ENCODE data around the gene DSG3.

The DSG3 gene

DNA sequence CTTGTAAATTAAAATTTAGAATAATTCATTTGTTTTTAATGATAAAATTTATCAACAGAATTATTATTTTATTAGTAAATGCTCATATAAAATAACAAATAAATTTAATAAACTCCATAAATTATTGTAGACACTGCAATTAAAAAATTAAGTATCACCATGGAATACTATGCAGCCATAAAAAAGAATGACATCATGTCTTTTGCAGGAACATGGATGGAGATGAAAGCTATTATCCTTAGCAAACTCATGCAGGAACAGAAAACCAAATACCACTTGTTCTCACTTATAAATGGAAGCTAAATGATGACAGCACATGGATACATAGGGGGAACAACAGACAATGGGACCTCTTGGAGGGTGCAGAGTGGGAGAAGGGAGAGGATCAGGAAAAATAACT is 29.7 kb upstream of the DSG3 start:
- no peak overlapping the region for H3K4me3 ChIP-seq (ENCODE audit: low read length)
- no peaks in the 10 kb centered on the region for H3K27me3 ChIP-seq (ENCODE audit: insufficient read depth, low read length)

DNA sequence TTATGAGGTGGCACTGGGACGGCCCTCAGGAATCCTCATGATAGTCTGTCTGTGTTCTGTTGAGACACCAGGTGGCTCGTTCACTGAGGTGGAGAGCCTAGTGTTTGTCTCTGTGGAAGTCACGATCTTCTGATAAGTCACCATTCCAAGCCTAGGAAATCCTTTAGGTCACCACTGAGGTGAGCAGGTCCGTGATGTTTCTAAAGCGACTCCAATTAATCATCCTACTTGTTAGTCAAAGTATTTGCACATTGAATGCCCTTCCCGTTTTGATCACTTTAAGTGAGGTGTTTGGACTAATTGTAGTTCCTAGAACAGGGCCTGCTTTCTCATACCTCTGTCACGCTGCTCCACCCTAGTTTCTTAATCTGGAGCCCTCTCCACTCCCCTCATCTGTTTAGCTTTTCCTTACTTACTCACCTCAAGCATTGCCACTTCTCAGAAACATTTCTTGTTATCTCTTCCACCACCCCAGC is 28.0 kb upstream of the DSG3 start:
- no peaks in the 10 kb centered on the region for H3K36me3 ChIP-seq (ENCODE audit: insufficient read depth, low read length)
- no peak overlapping the region for H3K4me3 ChIP-seq (ENCODE audit: low read length)
- 0 out of 2 replicates have a peak, but pooled peaks cover under 1% of the 10 kb centered on the region for H3K4me1 ChIP-seq (ENCODE audit: insufficient read depth, low read length)
- H3K27ac ChIP-seq (ENCODE audit: low read depth, low read length): no peak overlapping the region
- H3K27me3 ChIP-seq (ENCODE audit: insufficient read depth, low read length): no peaks in the 10 kb centered on the region
- WGBS: 94% methylated on average over 7 of the region's 7 CpGs
- H3K9me3 ChIP-seq (ENCODE audit: insufficient read depth, low read depth, low read length): no peaks in the 10 kb centered on the region
- no peak overlapping the region for H3K9ac ChIP-seq (ENCODE audit: low read depth, low read length)

More for the DNA sequence above, 29.7 kb upstream of the DSG3 start:
- Histone ChIP-seq H3K4me1 (ENCODE audit: insufficient read depth, low read length) (no peaks in the 10 kb centered on the region), H3K9me3 (ENCODE audit: insufficient read depth, low read depth, low read length) (no peaks in the 10 kb centered on the region), H3K27ac (ENCODE audit: low read depth, low read length) (no peak overlapping the region), H3K36me3 (ENCODE audit: insufficient read depth, low read length) (no peaks in the 10 kb centered on the region), H3K9ac (ENCODE audit: low read depth, low read length) (no peak overlapping the region)

DNA sequence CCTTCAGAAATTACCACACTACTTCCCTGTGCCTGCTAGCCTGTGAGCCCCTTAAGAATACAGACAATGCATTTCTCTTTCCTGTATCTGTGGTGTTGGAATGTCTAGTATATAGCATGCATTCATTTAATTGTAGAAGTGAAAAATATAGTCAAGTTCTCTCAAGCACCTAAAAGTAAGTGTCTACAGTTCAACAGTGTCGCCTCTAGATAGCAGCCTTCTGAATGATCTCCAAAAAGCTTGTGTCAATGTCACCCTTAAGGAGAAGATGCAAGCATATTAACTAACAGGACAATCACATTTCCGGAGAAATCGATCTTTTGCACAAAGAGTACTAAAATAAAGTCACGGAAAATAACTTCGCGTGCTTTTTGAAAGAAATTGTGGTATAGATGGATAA is 27.5 kb upstream of the DSG3 start:
- WGBS: 95% methylated on average over 6 of the region's 6 CpGs
- Histone ChIP-seq H3K27me3 (ENCODE audit: insufficient read depth, low read length) (no peaks in the 10 kb centered on the region), H3K27ac (ENCODE audit: low read depth, low read length) (no peak overlapping the region), H3K9ac (ENCODE audit: low read depth, low read length) (no peak overlapping the region), H3K4me1 (ENCODE audit: insufficient read depth, low read length) (0 out of 2 replicates have a peak, but pooled peaks cover 3% of the 10 kb centered on the region), H3K4me3 (ENCODE audit: low read length) (no peak overlapping the region), H3K36me3 (ENCODE audit: insufficient read depth, low read length) (no peaks in the 10 kb centered on the region), H3K9me3 (ENCODE audit: insufficient read depth, low read depth, low read length) (no peaks in the 10 kb centered on the region)

DNA sequence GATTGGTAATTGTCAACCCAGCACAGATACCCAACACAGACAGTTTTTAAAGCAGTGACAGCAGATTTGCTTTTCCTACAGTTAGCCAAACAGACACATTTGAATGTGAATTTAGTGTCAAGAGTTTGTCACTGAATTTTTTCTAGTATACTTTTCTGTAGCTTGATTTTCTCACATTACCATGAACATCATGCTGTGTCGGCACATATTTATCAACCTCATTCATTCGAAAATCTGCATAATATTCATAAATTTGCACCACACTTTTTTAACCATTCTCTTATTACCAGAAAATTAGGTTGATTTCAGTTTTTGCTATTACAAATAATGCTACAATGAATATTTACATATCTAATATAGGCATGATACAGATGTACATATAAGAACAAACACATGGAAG is 27.0 kb upstream of the DSG3 start:
- H3K4me3 ChIP-seq (ENCODE audit: low read length): no peak overlapping the region
- 0 out of 2 replicates have a peak, but pooled peaks cover 3% of the 10 kb centered on the region for H3K4me1 ChIP-seq (ENCODE audit: insufficient read depth, low read length)
- no peak overlapping the region for H3K9ac ChIP-seq (ENCODE audit: low read depth, low read length)
- WGBS: 86% methylated on average over 2 of the region's 2 CpGs
- no peaks in the 10 kb centered on the region for H3K9me3 ChIP-seq (ENCODE audit: insufficient read depth, low read depth, low read length)
- H3K27ac ChIP-seq (ENCODE audit: low read depth, low read length): no peak overlapping the region
- H3K27me3 ChIP-seq (ENCODE audit: insufficient read depth, low read length): no peaks in the 10 kb centered on the region
- no peaks in the 10 kb centered on the region for H3K36me3 ChIP-seq (ENCODE audit: insufficient read depth, low read length)

DNA sequence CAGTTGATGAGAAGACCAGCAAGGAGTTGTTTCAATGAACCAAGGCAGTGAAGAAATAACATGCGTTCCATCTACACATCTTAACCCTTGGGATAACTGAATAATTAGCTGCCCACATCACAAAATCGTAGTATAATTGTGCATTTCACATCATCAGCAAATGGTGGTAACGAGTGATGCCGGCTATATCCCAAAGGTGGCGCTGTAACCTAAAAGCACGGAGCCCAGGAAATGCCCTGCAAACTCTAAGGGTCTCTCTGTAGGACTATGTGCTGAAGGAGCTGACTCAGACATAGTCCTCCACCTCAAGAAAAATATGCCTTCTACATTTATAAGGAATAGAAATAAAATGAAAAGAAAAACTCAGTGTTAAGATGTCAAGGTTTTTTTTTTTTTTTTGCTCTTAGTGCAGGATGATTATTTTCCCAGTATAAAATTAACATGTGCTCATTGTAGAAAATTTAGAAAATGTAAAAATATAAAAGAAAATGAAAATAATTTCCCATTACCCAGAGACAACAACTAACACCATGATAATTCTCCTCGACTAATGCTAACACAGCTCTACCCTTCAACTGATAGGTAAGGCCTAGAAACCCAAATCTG is 23.1 kb upstream of the DSG3 start:
- Histone ChIP-seq H3K36me3 (ENCODE audit: insufficient read depth, low read length) (no peaks in the 10 kb centered on the region), H3K27ac (ENCODE audit: low read depth, low read length) (no peak overlapping the region), H3K9ac (ENCODE audit: low read depth, low read length) (no peak overlapping the region), H3K4me3 (ENCODE audit: low read length) (no peak overlapping the region), H3K9me3 (ENCODE audit: insufficient read depth, low read depth, low read length) (no peaks in the 10 kb centered on the region), H3K27me3 (ENCODE audit: insufficient read depth, low read length) (no peaks in the 10 kb centered on the region), H3K4me1 (ENCODE audit: insufficient read depth, low read length) (0 out of 2 replicates have a peak, but pooled peaks cover 3% of the 10 kb centered on the region)
- 22% methylated on average over 7 of the region's 7 CpGs for WGBS

DNA sequence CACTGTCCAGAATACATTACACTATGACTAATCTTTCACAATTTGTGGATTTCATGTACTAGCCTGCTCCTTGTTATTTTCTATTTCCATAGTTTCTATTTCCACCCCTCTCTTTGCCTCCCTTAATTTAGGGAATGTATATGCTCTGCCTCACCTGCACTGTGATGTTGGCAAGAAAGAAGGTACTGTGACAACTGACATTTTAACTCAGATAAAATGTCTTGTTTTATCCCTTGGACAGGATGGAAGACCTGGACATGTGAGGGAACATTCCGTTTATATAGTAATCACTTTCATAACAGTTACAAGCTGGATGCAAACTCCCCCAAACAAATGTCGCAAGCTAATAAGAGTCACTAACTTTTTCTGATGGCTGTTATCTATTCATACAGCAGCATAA is 21.5 kb upstream of the DSG3 start:
- Histone ChIP-seq H3K36me3 (ENCODE audit: insufficient read depth, low read length) (no peaks in the 10 kb centered on the region), H3K27me3 (ENCODE audit: insufficient read depth, low read length) (no peaks in the 10 kb centered on the region), H3K4me3 (ENCODE audit: low read length) (no peak overlapping the region), H3K27ac (ENCODE audit: low read depth, low read length) (no peak overlapping the region), H3K9ac (ENCODE audit: low read depth, low read length) (no peak overlapping the region), H3K9me3 (ENCODE audit: insufficient read depth, low read depth, low read length) (no peaks in the 10 kb centered on the region), H3K4me1 (ENCODE audit: insufficient read depth, low read length) (0 out of 2 replicates have a peak, but pooled peaks cover 3% of the 10 kb centered on the region)
- 95% methylated on average over 2 of the region's 2 CpGs for WGBS

DNA sequence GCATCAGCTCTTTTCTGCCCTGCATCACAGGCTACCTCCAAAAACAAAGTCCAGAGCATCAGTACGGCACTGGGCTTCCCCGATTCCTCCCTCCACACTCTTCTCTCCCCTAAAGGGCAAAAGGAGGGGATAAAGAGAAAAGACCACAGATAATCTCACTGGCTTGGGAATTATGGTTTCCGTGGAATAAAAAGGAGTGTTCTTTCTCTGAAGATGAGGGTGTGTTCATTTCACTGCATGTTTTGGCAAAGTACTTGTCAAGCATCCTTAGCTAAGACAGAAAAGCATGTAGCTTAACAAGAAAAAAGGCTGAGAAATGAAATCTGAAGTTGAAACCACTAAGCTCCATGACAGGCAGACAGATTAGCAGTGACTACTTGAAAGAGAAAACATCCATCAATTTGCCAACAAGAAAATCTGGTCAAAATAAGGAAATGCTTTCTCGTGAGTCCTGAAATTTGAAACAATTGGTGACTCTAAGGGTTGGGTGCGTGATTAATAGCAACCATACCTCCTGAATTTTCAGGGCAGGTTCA is 20.6 kb upstream of the DSG3 start:
- Histone ChIP-seq H3K4me1 (ENCODE audit: insufficient read depth, low read length) (0 out of 2 replicates have a peak, but pooled peaks cover 3% of the 10 kb centered on the region), H3K27me3 (ENCODE audit: insufficient read depth, low read length) (no peaks in the 10 kb centered on the region), H3K27ac (ENCODE audit: low read depth, low read length) (no peak overlapping the region), H3K9me3 (ENCODE audit: insufficient read depth, low read depth, low read length) (no peaks in the 10 kb centered on the region), H3K4me3 (ENCODE audit: low read length) (no peak overlapping the region), H3K36me3 (ENCODE audit: insufficient read depth, low read length) (no peaks in the 10 kb centered on the region), H3K9ac (ENCODE audit: low read depth, low read length) (no peak overlapping the region)
- 88% methylated on average over 5 of the region's 5 CpGs for WGBS

DNA sequence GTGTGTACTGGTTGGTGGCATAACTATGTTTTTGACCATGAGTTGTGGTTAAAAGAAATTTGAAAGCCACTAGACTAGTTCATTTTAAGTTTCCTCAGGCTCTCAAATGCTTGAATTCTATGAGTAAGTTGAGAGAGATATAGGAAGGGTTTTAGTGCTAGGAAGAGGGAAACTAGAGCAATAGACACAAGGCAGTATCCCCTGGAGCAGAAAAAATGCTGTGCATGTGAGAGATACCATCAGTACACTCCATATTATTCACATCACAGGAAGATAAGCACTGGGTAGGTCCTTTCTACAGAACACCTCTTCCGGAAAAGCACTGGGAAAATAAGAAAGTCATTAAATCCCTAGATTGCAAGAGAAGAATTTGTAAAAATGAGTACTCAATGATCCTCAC is 19.3 kb upstream of the DSG3 start:
- 0 out of 2 replicates have a peak, but pooled peaks cover 3% of the 10 kb centered on the region for H3K4me1 ChIP-seq (ENCODE audit: insufficient read depth, low read length)
- H3K9ac ChIP-seq (ENCODE audit: low read depth, low read length): no peak overlapping the region
- no peak overlapping the region for H3K4me3 ChIP-seq (ENCODE audit: low read length)
- peaks cover 5% of the 10 kb centered on the region; the same call in 1 of the 2 replicates for H3K9me3 ChIP-seq (ENCODE audit: insufficient read depth, low read depth, low read length)
- no peak overlapping the region for H3K27ac ChIP-seq (ENCODE audit: low read depth, low read length)
- whole genome bisulfite sequencing: 100% methylated on average over 1 of the region's 1 CpG
- no peaks in the 10 kb centered on the region for H3K27me3 ChIP-seq (ENCODE audit: insufficient read depth, low read length)
- no peaks in the 10 kb centered on the region for H3K36me3 ChIP-seq (ENCODE audit: insufficient read depth, low read length)

DNA sequence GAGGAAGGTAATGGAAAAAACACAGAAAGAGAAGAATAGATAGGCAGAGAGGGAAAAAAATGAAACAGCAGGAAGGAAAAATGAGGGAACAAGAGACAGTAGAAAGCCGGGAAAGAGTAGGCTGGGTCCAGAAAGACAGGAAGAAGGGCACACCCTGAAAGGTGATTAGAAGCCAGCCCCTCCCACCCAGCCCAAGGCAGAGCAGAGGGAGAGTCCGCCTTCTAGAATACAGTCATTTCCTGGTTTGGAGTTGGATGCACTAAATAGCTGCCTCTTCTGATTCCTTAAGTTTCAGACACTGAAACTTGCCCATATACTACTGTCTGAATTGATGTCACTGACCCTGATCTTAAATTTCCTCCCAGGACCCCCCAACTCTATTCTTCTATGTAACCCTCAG is 17.9 kb upstream of the DSG3 start:
- Histone ChIP-seq H3K27me3 (ENCODE audit: insufficient read depth, low read length) (no peaks in the 10 kb centered on the region), H3K9me3 (ENCODE audit: insufficient read depth, low read depth, low read length) (peaks cover 5% of the 10 kb centered on the region; the same call in 1 of the 2 replicates), H3K9ac (ENCODE audit: low read depth, low read length) (no peak overlapping the region), H3K4me3 (ENCODE audit: low read length) (no peak overlapping the region), H3K36me3 (ENCODE audit: insufficient read depth, low read length) (no peaks in the 10 kb centered on the region), H3K27ac (ENCODE audit: low read depth, low read length) (no peak overlapping the region), H3K4me1 (ENCODE audit: insufficient read depth, low read length) (0 out of 2 replicates have a peak, but pooled peaks cover 2% of the 10 kb centered on the region)
- WGBS: 50% methylated on average over 2 of the region's 2 CpGs

DNA sequence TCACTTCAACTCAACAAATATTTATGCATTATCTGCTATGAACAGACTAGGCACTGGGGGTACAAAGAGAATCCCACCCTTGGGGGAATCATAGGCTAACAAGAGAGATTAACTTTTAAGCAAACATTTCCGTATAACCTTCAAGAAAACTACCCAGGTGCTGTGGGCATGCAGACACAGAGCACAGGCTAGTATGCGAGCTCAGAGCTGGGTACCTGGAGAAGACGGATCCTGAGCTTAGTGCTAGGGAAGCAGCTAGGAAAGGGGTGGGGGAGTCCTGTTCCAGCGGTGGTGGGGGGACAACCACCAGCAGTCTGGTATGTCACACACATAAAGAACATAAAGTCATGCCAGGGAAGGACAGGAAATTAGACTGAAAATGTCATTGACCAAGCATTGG is 17.5 kb upstream of the DSG3 start:
- no peak overlapping the region for H3K4me3 ChIP-seq (ENCODE audit: low read length)
- H3K27ac ChIP-seq (ENCODE audit: low read depth, low read length): no peak overlapping the region
- 90% methylated on average over 4 of the region's 4 CpGs for WGBS
- no peaks in the 10 kb centered on the region for H3K4me1 ChIP-seq (ENCODE audit: insufficient read depth, low read length)
- H3K36me3 ChIP-seq (ENCODE audit: insufficient read depth, low read length): no peaks in the 10 kb centered on the region
- H3K27me3 ChIP-seq (ENCODE audit: insufficient read depth, low read length): no peaks in the 10 kb centered on the region
- H3K9ac ChIP-seq (ENCODE audit: low read depth, low read length): no peak overlapping the region
- peaks cover 5% of the 10 kb centered on the region; the same call in 1 of the 2 replicates for H3K9me3 ChIP-seq (ENCODE audit: insufficient read depth, low read depth, low read length)

DNA sequence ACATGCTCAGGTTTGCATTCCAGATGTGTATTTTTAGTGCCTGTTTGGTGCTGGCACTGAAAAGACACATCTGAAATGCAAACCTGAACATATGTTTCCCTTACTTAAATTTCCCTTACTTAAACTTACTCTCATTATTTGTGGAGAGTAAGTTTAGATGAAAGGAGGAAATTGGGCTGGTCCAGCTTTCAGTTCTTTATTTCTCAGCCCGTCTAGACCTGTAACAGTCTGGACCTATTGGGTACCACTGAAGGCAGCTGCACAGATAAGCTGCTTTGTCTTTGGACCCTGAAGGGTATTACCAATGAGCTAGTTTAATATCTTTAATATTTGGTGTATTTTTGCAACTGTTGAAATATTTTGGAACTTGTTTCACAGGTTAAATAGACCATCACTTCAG is 17.0 kb upstream of the DSG3 start:
- Histone ChIP-seq H3K4me3 (ENCODE audit: low read length) (no peak overlapping the region), H3K9me3 (ENCODE audit: insufficient read depth, low read depth, low read length) (peaks cover 5% of the 10 kb centered on the region; the same call in 1 of the 2 replicates), H3K4me1 (ENCODE audit: insufficient read depth, low read length) (no peaks in the 10 kb centered on the region), H3K27me3 (ENCODE audit: insufficient read depth, low read length) (no peaks in the 10 kb centered on the region), H3K36me3 (ENCODE audit: insufficient read depth, low read length) (no peaks in the 10 kb centered on the region), H3K27ac (ENCODE audit: low read depth, low read length) (no peak overlapping the region), H3K9ac (ENCODE audit: low read depth, low read length) (no peak overlapping the region)
- WGBS: 92% methylated on average over 1 of the region's 1 CpG

All from HUES64 (cell line).